H1 (cell line): Measurements from ENCODE around the gene FBXL17. TPM values are rescaled to one million over a fixed set of nuclear protein-coding genes. Genes with fewer than 3 reads are reported as not detected.

Source experiments
- CTCF ChIA-PET: fragments of 300-600 bp; sonication (Branson Sonifier 250); formaldehyde crosslinking; loops from one replicate; lab custom pipeline; 2021; ENCODE audit not compliant: partially characterized antibody; lab: Charles Lee
- POLR2A ChIA-PET: fragments of 300-600 bp; sonication (Branson Sonifier 250); formaldehyde crosslinking; loops from one replicate; lab custom pipeline; 2021; ENCODE audit warnings: inconsistent platforms; ENCODE audit not compliant: partially characterized antibody; lab: Charles Lee
- DNase-seq, 2 experiments: peaks; one replicate each; pipeline versions ENCODE4 v3.0.0 to v3.0.0-alpha.2; 2010 to 2022; ENCODE audit warnings: low spot score in 2 of 2, low read depth in 1 of 2, mixed read lengths in 1 of 2
- FAIRE-seq: peaks from 2 replicates; lab custom pipeline; 2011; peaks lifted over from hg19 to GRCh38; lab: Jason Lieb, UNC
- H2AFZ ChIP-seq: 2 replicates; pipeline ENCODE4 v1.8.1; 2012; ENCODE audit warnings: low read length, inconsistent platforms
- H2AK5ac ChIP-seq: 2 replicates; pipeline ENCODE4 v1.6.1; 2013; ENCODE audit warnings: low read depth, low read length
- H2BK120ac ChIP-seq: replicated peaks from 2 replicates; pipeline ENCODE3; 2013; ENCODE audit warnings: low read depth, low read length, inconsistent platforms
- H2BK12ac ChIP-seq: 2 replicates; pipeline ENCODE4 v1.6.1; 2013; ENCODE audit warnings: low read depth, low read length
- H2BK15ac ChIP-seq: 2 replicates; pipeline ENCODE4 v1.6.1; 2013; ENCODE audit warnings: low read length
- H2BK20ac ChIP-seq: 2 replicates; pipeline ENCODE4 v1.6.1; 2013; ENCODE audit warnings: low read length
- H2BK5ac ChIP-seq: 2 replicates; pipeline ENCODE4 v1.6.1; 2013; ENCODE audit warnings: low read depth, low read length
- H3K14ac ChIP-seq: 2 replicates; pipeline ENCODE4 v1.6.1; 2013; ENCODE audit warnings: inconsistent platforms; ENCODE audit not compliant: insufficient read length
- H3K18ac ChIP-seq: 2 replicates; pipeline ENCODE4 v1.6.1; 2013; ENCODE audit warnings: low read length; ENCODE audit errors: extremely low read depth
- H3K23ac ChIP-seq: 2 replicates; pipeline ENCODE4 v1.6.1; 2013; ENCODE audit warnings: inconsistent platforms; ENCODE audit not compliant: insufficient read length
- H3K23me2 ChIP-seq: 2 replicates; pipeline ENCODE4 v1.6.1; 2013; ENCODE audit warnings: low read depth, low read length
- H3K27ac ChIP-seq: 2 replicates; pipeline ENCODE4 v1.6.1; 2011; ENCODE audit warnings: low read depth, low read length, inconsistent platforms
- H3K27me3 ChIP-seq, 4 experiments: replicated peaks in 1 of 4; 1 replicate in 1 of 4; 2 replicates in 3 of 4; pipeline versions ENCODE4 v1.6.1 to v1.8.1; 2011 to 2013; ENCODE audit warnings: low read length in 3 of 4, mild to moderate bottlenecking in 3 of 4, inconsistent platforms in 2 of 4, mixed read lengths in 2 of 4, moderate library complexity in 1 of 4; ENCODE audit not compliant: control insufficient read depth in 3 of 4, insufficient read depth in 3 of 4; ENCODE audit errors: extremely low read depth in 1 of 4
- H3K36me3 ChIP-seq, 4 experiments: 2 replicates each; pipeline versions ENCODE4 v1.6.1 to v1.8.1; 2011 to 2013; ENCODE audit warnings: mild to moderate bottlenecking in 4 of 4, low read length in 3 of 4, moderate library complexity in 2 of 4, control low read depth in 1 of 4, inconsistent platforms in 1 of 4; ENCODE audit not compliant: insufficient read depth in 4 of 4, control insufficient read depth in 2 of 4
- H3K4ac ChIP-seq: replicated peaks from 2 replicates; pipeline ENCODE3; 2013; ENCODE audit warnings: low read length, low read depth, mixed read lengths, inconsistent platforms; ENCODE audit not compliant: insufficient read length
- H3K4me1 ChIP-seq, 4 experiments: replicated peaks in 1 of 4; 1 replicate in 1 of 4; 2 replicates in 3 of 4; pipeline versions ENCODE4 v1.6.1 to v1.8.1; 2011 to 2013; ENCODE audit warnings: low read length in 3 of 4, inconsistent platforms in 2 of 4, mixed read lengths in 1 of 4; ENCODE audit not compliant: insufficient read depth in 4 of 4, control insufficient read depth in 3 of 4
- H3K4me2 ChIP-seq, 2 experiments: 2 replicates each; pipeline versions ENCODE4 v1.6.1 to v1.8.1; 2011 to 2013; ENCODE audit warnings: low read depth in 2 of 2, low read length in 2 of 2, control low read depth in 1 of 2, inconsistent platforms in 1 of 2, mild to moderate bottlenecking in 1 of 2; ENCODE audit not compliant: insufficient read depth in 1 of 2
- H3K4me3 ChIP-seq, 4 experiments: fragments of 200-600, 300-600 bp in 1 of 4; sonication (generic), shearing (Covaris generic), sonication (Bioruptor Twin) in 1 of 4; 2 replicates each; pipeline versions ENCODE4 v1.5.1 to v1.8.1; 2011 to 2016; ENCODE audit warnings: low read length in 4 of 4, low read depth in 3 of 4, control low read depth in 2 of 4, inconsistent platforms in 2 of 4, mild to moderate bottlenecking in 2 of 4, mixed read lengths in 1 of 4, moderate library complexity in 1 of 4; ENCODE audit not compliant: insufficient read depth in 2 of 4; ENCODE audit errors: extremely low read depth in 1 of 4
- H3K56ac ChIP-seq: replicated peaks from 2 replicates; pipeline ENCODE3; 2013; ENCODE audit warnings: low read depth, mild to moderate bottlenecking, mixed read lengths, low read length, inconsistent platforms; ENCODE audit not compliant: insufficient read length
- H3K79me1 ChIP-seq: 2 replicates; pipeline ENCODE4 v1.6.1; 2013; ENCODE audit warnings: low read depth, low read length, control low read depth
- H3K79me2 ChIP-seq, 2 experiments: 2 replicates each; pipeline versions ENCODE4 v1.6.1 to v1.8.1; 2012 to 2013; ENCODE audit warnings: low read length in 2 of 2, mild to moderate bottlenecking in 2 of 2, inconsistent platforms in 1 of 2; ENCODE audit not compliant: insufficient read depth in 2 of 2, control insufficient read depth in 1 of 2
- H3K9ac ChIP-seq, 4 experiments: replicated peaks in 1 of 4; 1 replicate in 1 of 4; 2 replicates in 3 of 4; pipeline versions ENCODE4 v1.6.1 to v1.8.1; 2011 to 2013; ENCODE audit warnings: low read depth in 3 of 4, low read length in 3 of 4, control low read depth in 2 of 4, mild to moderate bottlenecking in 2 of 4, moderate library complexity in 2 of 4, inconsistent platforms in 1 of 4; ENCODE audit errors: extremely low read depth in 1 of 4
- H3K9me3 ChIP-seq, 2 experiments: 2 replicates each; pipeline versions ENCODE4 v1.6.1 to v1.8.1; 2012 to 2013; ENCODE audit warnings: mild to moderate bottlenecking in 2 of 2, moderate library complexity in 2 of 2, control low read depth in 1 of 2, inconsistent platforms in 1 of 2, low read depth in 1 of 2, low read length in 1 of 2, mixed read lengths in 1 of 2; ENCODE audit not compliant: insufficient read depth in 2 of 2
- H4K20me1 ChIP-seq, 2 experiments: replicated peaks in 1 of 2; 2 replicates each; pipeline versions ENCODE3 to v1.8.1; 2011 to 2013; ENCODE audit warnings: inconsistent platforms in 2 of 2, low read length in 2 of 2, mild to moderate bottlenecking in 1 of 2; ENCODE audit not compliant: insufficient read depth in 2 of 2, control insufficient read depth in 1 of 2
- H4K5ac ChIP-seq: 2 replicates; pipeline ENCODE4 v1.6.1; 2013; ENCODE audit warnings: low read length, low read depth, mixed read lengths, inconsistent platforms; ENCODE audit not compliant: insufficient read length
- H4K8ac ChIP-seq: 2 replicates; pipeline ENCODE4 v1.8.0; 2013; ENCODE audit warnings: mild to moderate bottlenecking, moderate library complexity, low read length, inconsistent platforms; ENCODE audit not compliant: insufficient read depth; ENCODE audit errors: extremely low read depth
- H4K91ac ChIP-seq: replicated peaks from 2 replicates; pipeline ENCODE3; 2013; ENCODE audit warnings: low read length, mixed read lengths, inconsistent platforms; ENCODE audit not compliant: insufficient read length
- BCL11A ChIP-seq, 2 experiments: IDR thresholded peaks; one replicate each; pipeline ENCODE4 v1.6.1; 2011; ENCODE audit warnings: low read depth in 2 of 2, low read length in 2 of 2, mild to moderate bottlenecking in 2 of 2
- CHD1 ChIP-seq: IDR thresholded peaks from 2 replicates; pipeline ENCODE4 v1.6.1; 2012; ENCODE audit warnings: low read depth, low read length, improper control_type of control experiment
- WGBS, 2 experiments: shearing (Covaris generic) in 1 of 2; methylation state at CpG; one replicate each; pipeline versions ENCODE4 v1.1.6 to v1.1.7; 2013 to 2015; ENCODE audit warnings: low lambda C conversion rate in 2 of 2, mixed read lengths in 2 of 2, inconsistent platforms in 1 of 2, low coverage in 1 of 2, missing lambda C conversion rate in 1 of 2; ENCODE audit not compliant: insufficient replicate concordance in 2 of 2, insufficient coverage in 1 of 2, insufficient read length in 1 of 2; ENCODE audit errors: extremely low coverage in 1 of 2, missing lambda C conversion rate in 1 of 2; 5-methylcytosine and 5-hydroxymethylcytosine counted together
- polyA plus RNA-seq, 7 experiments: library from polyadenylated mRNA; depleted of rRNA in 3 of 7; stranded (reverse) in 5 of 7; unstranded in 2 of 7; fragments of >200 nt in 5 of 7; fragments of 200-250 nt in 2 of 7; gene quantifications; 1 replicate in 5 of 7; 2 replicates in 1 of 7; 4 replicates in 1 of 7; pipeline versions ENCODE4 v1.2.1 to v1.2.3, GENCODE V29; 2011 to 2013; ENCODE audit warnings: missing spikeins in 2 of 7, mixed read lengths in 2 of 7
- total RNA-seq: library from RNA; stranded (reverse); fragmentation: NEBNext Ultra II Directional; extraction: Animal tissue kit (Norgen Biotek cat#: 25700); gene quantifications from 2 replicates; pipeline ENCODE4 v1.2.1, GENCODE V29; 2021

Gene FBXL17
- total and polyA plus RNA-seq, 2 of the 8 experiments (the other 6 are each of a cell fraction or from before 2014, with no cell fraction given): 0.35 to 4.3 TPM

DNA sequence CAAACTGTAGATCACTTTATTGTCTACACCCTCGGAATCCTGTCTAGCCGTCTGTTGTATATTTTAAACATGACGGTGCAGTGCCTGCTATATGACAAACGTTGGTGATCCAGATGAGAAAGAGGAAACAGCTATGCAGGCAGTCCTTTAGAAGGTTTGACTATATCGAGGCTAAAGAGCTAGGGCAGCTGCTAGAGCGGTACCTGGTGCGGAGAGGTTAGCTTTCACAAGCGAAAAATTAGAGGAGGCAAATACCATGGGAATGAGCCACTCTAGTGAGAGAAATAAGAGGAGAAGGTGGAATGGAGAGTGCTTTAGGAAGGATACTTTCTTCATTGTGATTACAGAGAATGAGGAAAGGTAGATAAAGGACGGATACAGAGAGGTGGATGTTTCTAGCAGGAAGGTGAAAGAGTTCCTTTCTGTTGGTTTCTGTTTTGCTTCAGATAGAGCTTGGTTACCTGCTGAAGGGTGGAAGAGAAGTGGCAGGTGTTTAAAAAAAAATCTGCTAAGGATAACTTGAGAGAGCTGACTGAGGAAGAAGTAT lies 959 bp upstream of the FBXL17 start:
- Histone ChIP-seq H3K4me3 (peak overlapping the region; percentile 77 to 98 (median 84)), H4K8ac (no peak overlapping the region), H2BK20ac (no peak overlapping the region), H3K27me3 (peaks cover 0 to 2% (median 0%) of the 10 kb centered on the region in 4 experiments; a peak in 1 of 7 replicates), H2BK120ac (no peak overlapping the region), H3K4me2 (peak overlapping the region; percentile 71 to 99), H2BK5ac (no peak overlapping the region), H3K23ac (no peak overlapping the region), H3K18ac (0 out of 2 replicates have a peak overlapping the region, but pooled peaks have one; percentile 0), H3K4ac (peak overlapping the region; percentile 46), H2AK5ac (no peak overlapping the region), H2BK12ac (no peak overlapping the region), H3K14ac (no peak overlapping the region), H2BK15ac (no peak overlapping the region), H2AFZ (peak overlapping the region; percentile 65), H3K36me3 (no peaks in the 10 kb centered on the region), H4K91ac (no peak overlapping the region), H3K56ac (peak overlapping the region; percentile 56), H4K20me1 (no peaks in the 10 kb centered on the region), H3K4me1 (peaks cover 0 to 9% (median 3%) of the 10 kb centered on the region in 4 experiments; a peak in 3 of 7 replicates), H3K23me2 (peaks cover 6% of the 10 kb centered on the region), H3K9me3 (no peaks in the 10 kb centered on the region), H3K27ac (no peak overlapping the region), H3K79me1 (no peaks in the 10 kb centered on the region), H3K9ac (peak overlapping the region in 2 of 4 experiments; percentile 29 to 87; a peak in 2 of 7 replicates), H4K5ac (peak overlapping the region; percentile 86), H3K79me2 (peaks cover 3 to 16% of the 10 kb centered on the region in 2 experiments; a peak in 2 of 4 replicates)
- CTCF ChIA-PET: interaction anchor here (0.6 to 0.8 kb wide), 2 partner anchors 16 to 709 kb away, joined by 3 read pairs; no protein-coding TSS in a partner anchor
- TF ChIP-seq BCL11A (IDR thresholded peaks at IDR 0.05; ENCODE audit: low read depth in 2 of 2, low read length in 2 of 2): no peak
- TF ChIP-seq CHD1: no peak
- WGBS, 2 experiments: 26% methylated on average over 9 of the region's 9 CpGs; no CpG with 5 or more reads in 1 of the 2 experiments
- FAIRE-seq: no peak
- no peak for DNase-seq
- POLR2A ChIA-PET: interaction anchor here (1.1 kb wide), 1 partner anchor 16 kb away, joined by 4 read pairs; no protein-coding TSS in a partner anchor
